ENCODE measurements around the gene WSCD1. TPM values are rescaled to one million over a fixed set of nuclear protein-coding genes. Genes with fewer than 3 reads are reported as not detected.

The WSCD1 gene
- polyA plus RNA-seq, 1 donor, result 13.2 TPM

DNA sequence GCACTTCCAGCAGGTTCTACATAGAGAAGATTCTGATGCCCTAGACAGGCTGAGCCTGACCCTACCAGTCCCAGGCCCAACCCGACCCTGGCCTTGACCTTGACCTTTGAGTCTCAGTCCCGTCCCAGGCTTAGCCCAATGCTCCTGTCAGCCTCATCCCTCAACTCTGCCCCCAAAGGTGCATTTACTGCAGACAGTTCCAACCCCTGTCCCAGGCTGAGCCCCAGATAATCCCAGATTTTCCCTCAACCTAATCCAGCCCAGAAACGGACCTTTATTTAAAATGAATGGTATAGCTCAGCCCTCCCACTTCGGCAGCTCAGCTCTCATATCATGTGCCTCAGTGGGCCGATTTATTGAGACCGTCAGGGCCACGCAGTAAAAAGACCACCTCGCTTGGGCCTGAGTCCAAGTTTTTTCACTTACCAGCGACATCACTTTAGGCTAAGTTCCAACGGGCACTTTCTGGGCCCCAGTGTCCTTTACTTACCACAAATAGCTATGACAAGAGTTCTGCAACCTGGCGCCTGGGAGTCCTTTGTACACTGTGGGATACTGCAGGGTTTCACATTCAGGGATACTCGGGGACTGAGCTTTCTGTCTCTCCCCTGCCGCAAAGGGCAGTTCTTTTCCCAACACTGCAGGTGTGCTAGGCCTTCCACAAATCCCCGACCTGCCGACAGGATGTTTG is 89.5 kb downstream of the WSCD1 start:
- no peak for DNase-seq

- no peak for DNase-seq
Observed at GRCh38 chr17:6160232-6160555, 90.0 kb downstream of the WSCD1 start.

GRCh38 chr17:6160911-6161855 is 91.0 kb downstream of the WSCD1 start:
- no peak for DNase-seq

GRCh38 chr17:6162216-6162615 is 92.0 kb downstream of the WSCD1 start:
- DNase-seq, result no peak

GRCh38 chr17:6162892-6163291 is 92.7 kb downstream of the WSCD1 start:
- no peak for DNase-seq

GRCh38 chr17:6163612-6164333 is 93.6 kb downstream of the WSCD1 start:
- no peak for DNase-seq

- no peak for DNase-seq
Observed at GRCh38 chr17:6164996-6165395, 94.8 kb downstream of the WSCD1 start.

GRCh38 chr17:6165806-6166205 is 95.6 kb downstream of the WSCD1 start:
- DNase-seq, result no peak

DNA sequence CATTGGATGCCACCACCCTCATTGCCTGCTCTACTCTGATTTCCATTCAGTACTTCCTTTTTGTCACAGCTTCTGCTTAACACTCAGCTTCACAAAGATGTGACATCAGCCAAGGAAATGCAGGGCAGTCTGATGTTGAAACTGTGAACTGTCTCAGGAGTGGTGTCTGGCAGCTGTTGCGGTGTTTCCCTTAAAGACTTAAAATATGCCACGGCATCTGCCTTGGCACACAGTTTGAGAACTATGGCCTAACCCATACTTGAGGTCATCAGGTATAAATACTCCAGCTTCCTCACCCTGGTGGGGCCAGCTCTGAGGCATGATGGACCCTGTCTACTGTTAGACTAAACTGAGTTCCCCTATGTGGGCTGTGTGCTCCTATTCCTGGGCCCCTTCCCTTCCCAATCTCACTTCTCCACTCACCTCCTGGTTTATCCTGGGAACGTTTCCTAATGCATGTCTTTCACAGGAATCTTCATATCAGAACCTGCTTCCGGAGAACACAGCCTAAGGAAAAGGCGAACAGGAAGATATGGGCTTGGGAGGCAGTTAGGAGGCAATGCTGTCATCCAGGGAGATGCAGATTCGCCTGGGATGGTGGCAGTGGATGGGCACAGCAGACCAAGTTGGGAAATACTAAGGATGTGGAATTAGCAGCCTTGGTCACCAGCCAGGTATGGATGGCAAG is 96.5 kb downstream of the WSCD1 start:
- DNase-seq, result no peak

DNA sequence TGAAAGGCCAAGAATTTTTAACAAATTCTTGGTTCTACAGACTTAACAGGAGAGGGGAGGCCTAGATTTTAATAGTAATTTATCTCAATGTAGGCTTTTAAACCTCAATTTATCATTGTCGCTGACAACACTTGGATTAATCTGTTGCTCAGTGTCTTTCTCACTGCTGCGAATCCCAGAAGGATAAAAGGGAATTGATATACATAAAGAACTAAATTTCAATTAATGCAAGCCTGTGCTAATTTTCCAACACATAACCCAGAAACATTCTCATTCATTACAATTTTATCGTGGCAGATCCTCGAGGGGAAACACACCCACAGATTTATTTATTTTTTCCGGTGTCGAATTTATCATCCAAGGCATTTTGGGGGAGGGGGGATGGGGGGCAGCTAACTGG is 98.1 kb downstream of the WSCD1 start:
- DNase-seq, result no peak

DNA sequence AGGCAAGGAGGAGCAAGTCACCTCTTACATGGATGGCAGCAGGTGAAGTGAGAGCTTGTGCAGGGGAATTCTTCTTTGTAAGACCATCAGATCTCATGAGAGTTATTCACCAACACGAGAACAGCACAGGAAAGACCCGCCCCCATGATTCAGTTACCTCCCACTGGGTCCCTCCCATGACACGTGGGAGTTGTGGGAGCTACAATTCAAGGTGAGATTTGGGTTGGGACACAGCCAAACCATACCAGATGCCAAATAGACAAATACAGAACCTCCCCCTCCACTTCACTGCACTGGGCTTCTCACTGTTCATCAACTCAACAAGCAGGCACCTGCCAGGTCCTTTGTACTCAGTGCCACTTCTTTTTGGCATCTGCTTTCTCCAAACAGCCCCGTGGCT is 100.2 kb downstream of the WSCD1 start:
- DNase-seq, result no peak

- no peak for DNase-seq
Observed at GRCh38 chr17:6172642-6173330, 102.6 kb downstream of the WSCD1 start.

DNA sequence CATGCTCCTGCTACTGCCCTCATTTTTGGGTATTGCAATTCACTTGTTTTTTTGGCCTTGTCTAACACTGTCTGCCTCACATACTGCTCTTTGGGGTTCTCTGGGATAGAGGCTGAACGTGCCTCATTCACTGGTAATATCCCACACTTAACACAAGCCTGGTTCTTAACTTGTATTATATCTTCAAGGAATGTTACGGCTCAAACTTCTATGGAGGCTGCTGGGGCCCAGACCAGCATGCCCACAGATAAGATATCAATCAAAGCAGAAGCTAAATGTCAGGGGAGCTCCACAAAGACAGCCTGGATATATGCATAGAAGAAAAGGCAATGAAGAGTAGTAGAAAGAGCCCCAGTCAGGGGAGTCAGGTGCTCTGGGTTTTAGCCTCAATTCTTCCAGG is 103.5 kb downstream of the WSCD1 start:
- DNase-seq, result no peak

Data from left kidney (tissue), 2 donors.